NB4 (cell line): ENCODE data around the gene INPP5E.

Source experiments
- POLR2A ChIP-seq: IDR thresholded peaks from 2 replicates; pipeline ENCODE4 v1.6.1; 2011; ENCODE audit warnings: mild to moderate bottlenecking; ENCODE audit not compliant: insufficient read length; ENCODE audit errors: extremely low read depth
- TF ChIP-seq, protein P1 (sequence below): IDR thresholded peaks from one replicate; pipeline ENCODE4 v1.5.1; 2012; ENCODE audit warnings: low read depth, low read length
- TF ChIP-seq, protein P2 (sequence below): IDR thresholded peaks from 2 replicates; pipeline ENCODE4 v1.6.1; 2011; ENCODE audit warnings: low read depth, low read length

DNA sequence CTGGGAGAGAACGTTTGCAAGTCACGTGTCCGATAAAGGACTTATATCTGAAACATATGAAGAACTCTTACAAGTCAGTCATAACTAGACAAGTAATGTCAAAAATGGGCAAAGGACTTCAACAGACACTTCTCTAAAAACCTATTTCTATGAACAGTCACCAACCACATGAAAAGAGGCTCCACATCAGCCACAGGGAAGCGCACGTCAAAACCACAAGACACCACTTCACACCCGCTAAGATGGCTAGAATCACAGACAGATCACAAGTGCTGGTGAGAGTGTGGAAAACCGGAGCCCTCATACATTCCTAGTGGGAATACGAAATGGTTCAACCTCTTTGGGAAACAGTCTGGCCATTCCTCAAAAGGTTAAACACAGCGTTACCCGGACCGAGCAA is 54.6 kb downstream of the INPP5E start:
- TF ChIP-seq, protein P1, sequence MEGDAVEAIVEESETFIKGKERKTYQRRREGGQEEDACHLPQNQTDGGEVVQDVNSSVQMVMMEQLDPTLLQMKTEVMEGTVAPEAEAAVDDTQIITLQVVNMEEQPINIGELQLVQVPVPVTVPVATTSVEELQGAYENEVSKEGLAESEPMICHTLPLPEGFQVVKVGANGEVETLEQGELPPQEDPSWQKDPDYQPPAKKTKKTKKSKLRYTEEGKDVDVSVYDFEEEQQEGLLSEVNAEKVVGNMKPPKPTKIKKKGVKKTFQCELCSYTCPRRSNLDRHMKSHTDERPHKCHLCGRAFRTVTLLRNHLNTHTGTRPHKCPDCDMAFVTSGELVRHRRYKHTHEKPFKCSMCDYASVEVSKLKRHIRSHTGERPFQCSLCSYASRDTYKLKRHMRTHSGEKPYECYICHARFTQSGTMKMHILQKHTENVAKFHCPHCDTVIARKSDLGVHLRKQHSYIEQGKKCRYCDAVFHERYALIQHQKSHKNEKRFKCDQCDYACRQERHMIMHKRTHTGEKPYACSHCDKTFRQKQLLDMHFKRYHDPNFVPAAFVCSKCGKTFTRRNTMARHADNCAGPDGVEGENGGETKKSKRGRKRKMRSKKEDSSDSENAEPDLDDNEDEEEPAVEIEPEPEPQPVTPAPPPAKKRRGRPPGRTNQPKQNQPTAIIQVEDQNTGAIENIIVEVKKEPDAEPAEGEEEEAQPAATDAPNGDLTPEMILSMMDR, result no peak
- TF ChIP-seq POLR2A, result no peak
- TF ChIP-seq, protein P2, sequence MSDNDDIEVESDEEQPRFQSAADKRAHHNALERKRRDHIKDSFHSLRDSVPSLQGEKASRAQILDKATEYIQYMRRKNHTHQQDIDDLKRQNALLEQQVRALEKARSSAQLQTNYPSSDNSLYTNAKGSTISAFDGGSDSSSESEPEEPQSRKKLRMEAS, result no peak
